Pancreas (tissue), 10 donors: ENCODE results near the gene SLC35G6. TPM values are rescaled to one million over a fixed set of nuclear protein-coding genes. Genes with fewer than 3 reads are reported as not detected.

Experiments
- ATAC-seq, 4 donors: fragments of 200-7000 bp; cut with Tn5 transposase; one replicate each; pipeline versions ENCODE4 v1.8.0 to v1.9.1; 2020; ENCODE audit warnings: mild to moderate bottlenecking in 4 of 4, moderate library complexity in 4 of 4
- DNase-seq, 6 donors: peaks; one replicate each; pipeline ENCODE4 v3.0.0-alpha.2; 2020
- FAIRE-seq: peaks from 2 replicates; lab custom pipeline; 2012; peaks lifted over from hg19 to GRCh38; lab: Jason Lieb, UNC
- H3K27ac ChIP-seq, 4 donors: fragments of 200-600 bp; sonication (generic); 1 replicate in 3 of 4; 2 replicates in 1 of 4; pipeline versions ENCODE4 v1.5.0 to v1.8.0; 2020
- H3K27me3 ChIP-seq, 4 donors: fragments of 200-600 bp; one replicate each; pipeline ENCODE4 v1.8.0; 2021
- H3K36me3 ChIP-seq, 3 donors: fragments of 200-600 bp; sonication (generic) in 1 of 3; one replicate each; pipeline versions ENCODE4 v1.5.0 to v1.8.0; 2020 to 2021
- H3K4me1 ChIP-seq, 3 donors: fragments of 200-600 bp; one replicate each; pipeline ENCODE4 v1.8.0; 2021
- H3K4me3 ChIP-seq, 4 donors: fragments of 200-600 bp; sonication (generic) in 2 of 4; one replicate each; pipeline versions ENCODE4 v1.5.0 to v1.8.0; 2020 to 2021
- H3K9me3 ChIP-seq, 4 donors: fragments of 200-600 bp; one replicate each; pipeline ENCODE4 v1.8.0; 2021
- CTCF ChIP-seq, 4 donors: fragments of 200-600 bp; sonication (generic) in 3 of 4; IDR thresholded peaks; one replicate each; pipeline versions ENCODE4 v1.5.0 to v1.8.0; 2021; ENCODE audit warnings: antibody characterized with exemption in 4 of 4
- WGBS, 2 donors: extraction: QIAGEN DNeasy Blood & Tissue Kit; methylation state at CpG; one replicate each; pipeline ENCODE4 v1.1.7; 2013; 5-methylcytosine and 5-hydroxymethylcytosine counted together
- intact Hi-C, 3 donors: fragments of 100-400 bp; cut with DNase I; formaldehyde crosslinking; loops; one replicate each; pipeline versions ENCODE4 v1.11.1 to v1.14.2; 2022
- polyA plus RNA-seq, 2 donors: library from polyadenylated mRNA; stranded (reverse); fragments of 200-250 nt; gene quantifications; one replicate each; pipeline ENCODE4 v1.2.3, GENCODE V29; 2013
- total RNA-seq, 6 donors: library from RNA; stranded (reverse); fragmentation: NEBNext Ultra II Directional in 4 of 6; extraction: Animal tissue kit (Norgen Biotek cat#: 25700) in 4 of 6; gene quantifications; one replicate each; pipeline versions ENCODE4 v1.2.1 to v1.2.4, GENCODE V29; 2021 to 2023
- donor health status: healthy with polysubstance abuse.
- donor health status: DM: no; HTN: no; CAD: no; lungs with moderate emphysema.
- donor health status: DM: no; HTN: no; CAD: no.
- donor health status: control.
- donor health status: control.
- donor health status: Bipolar disorder and iron deficiency.
- donor health status: DM: yes; HTN: yes; CAD: no.
- donor health status: DM: no; HTN: no; CAD: no.
- donor health status: DM: no; HTN: no; CAD: no.
- donor health status: DM: yes; HTN: yes; CAD: no.

Gene SLC35G6
- total and polyA plus RNA-seq, 8 donors: 0.08 TPM; not detected in 7

GRCh38 chr17:7515911-7516610, 34.8 kb downstream of the SLC35G6 start:
- ATAC-seq (peak in 3 of 4 donors; percentile 13 to 48 (median 39)), FAIRE-seq (no peak), DNase-seq (no peak)
- intact Hi-C loops: loop anchor here in 2 of 3 donors (5.0 to 10.0 kb wide), 2 partner anchors 36 to 159 kb away; no protein-coding TSS in a partner anchor
- H3K27ac ChIP-seq: peak overlapping the region in 1 of 4 donors; percentile 12
- no peaks in the 10 kb centered on the region for H3K9me3 ChIP-seq
- H3K36me3 ChIP-seq: peaks cover 0 to 27% (median 25%) of the 10 kb centered on the region in 3 donors
- H3K4me3 ChIP-seq: no peak overlapping the region
- TF ChIP-seq CTCF (IDR thresholded peaks at IDR 0.05): no peak
- 88 to 91% methylated on average over 13 of the region's 13 CpGs for WGBS, 2 donors
- H3K4me1 ChIP-seq: no peaks in the 10 kb centered on the region
- no peaks in the 10 kb centered on the region for H3K27me3 ChIP-seq

GRCh38 chr17:7523033-7523432, 41.8 kb downstream of the SLC35G6 start:
- WGBS, 2 donors: 41 to 45% methylated on average over 10 of the region's 10 CpGs
- no peak overlapping the region for H3K27ac ChIP-seq
- intact Hi-C loops: no loop called here
- no peaks in the 10 kb centered on the region for H3K9me3 ChIP-seq
- FAIRE-seq: no peak
- H3K4me1 ChIP-seq: no peaks in the 10 kb centered on the region
- TF ChIP-seq CTCF (IDR thresholded peaks at IDR 0.05): no peak
- no peaks in the 10 kb centered on the region for H3K27me3 ChIP-seq
- ATAC-seq: peak in 2 of 4 donors; percentile 47 to 51
- DNase-seq: no peak
- no peaks in the 10 kb centered on the region for H3K36me3 ChIP-seq
- no peak overlapping the region for H3K4me3 ChIP-seq

- ATAC-seq (no peak), DNase-seq (no peak), FAIRE-seq (no peak)
- no peaks in the 10 kb centered on the region for H3K4me1 ChIP-seq
- no peaks in the 10 kb centered on the region for H3K9me3 ChIP-seq
- intact Hi-C loops: no loop called here
- no peaks in the 10 kb centered on the region for H3K36me3 ChIP-seq
- no peaks in the 10 kb centered on the region for H3K27me3 ChIP-seq
- H3K4me3 ChIP-seq: no peak overlapping the region
- no peak for TF ChIP-seq CTCF (IDR thresholded peaks at IDR 0.05)
- H3K27ac ChIP-seq: no peak overlapping the region
Measured at GRCh38 chr17:7528842-7529241, 47.6 kb downstream of the SLC35G6 start.

- no peak for TF ChIP-seq CTCF (IDR thresholded peaks at IDR 0.05)
- intact Hi-C loops: no loop called here
- Histone ChIP-seq H3K27me3 (no peaks in the 10 kb centered on the region), H3K4me1 (no peaks in the 10 kb centered on the region), H3K9me3 (no peaks in the 10 kb centered on the region), H3K36me3 (no peaks in the 10 kb centered on the region), H3K4me3 (no peak overlapping the region), H3K27ac (no peak overlapping the region)
- FAIRE-seq: no peak
- ATAC-seq: no peak
- no peak for DNase-seq
- WGBS, 2 donors: 82 to 85% methylated on average over 4 to 6 of the region's 6 CpGs
Measured at GRCh38 chr17:7530023-7530900, 49.0 kb downstream of the SLC35G6 start.

Other genes starting within 250 kb of the SLC35G6 start
Only the 30 nearest of the 40 such genes appear.
- under 1 TPM; 0.16 to 0.95 (median 0.37) TPM for gene SLC2A4, start 199.7 kb upstream of the SLC35G6 start, total RNA-seq
- 1 to 10 TPM; 1.0 to 1.8 TPM for gene SLC2A4, start 199.7 kb upstream of the SLC35G6 start, polyA plus RNA-seq
- under 1 TPM; 0.12 to 0.59 (median 0.29) TPM for gene YBX2, start 186.8 kb upstream of the SLC35G6 start, total RNA-seq
- gene YBX2, start 186.8 kb upstream of the SLC35G6 start, polyA plus RNA-seq: 1 to 10 TPM; 1.2 TPM
- gene EIF5A, start 173.8 kb upstream of the SLC35G6 start, total RNA-seq: 100 to 1,000 TPM; 104 to 220 (median 187) TPM
- 100 to 1,000 TPM; 167 to 205 TPM for gene EIF5A, start 173.8 kb upstream of the SLC35G6 start, polyA plus RNA-seq
- 10 to 100 TPM; 22.1 to 33.5 (median 27.6) TPM for gene GPS2, start 166.1 kb upstream of the SLC35G6 start, total RNA-seq
- 100 to 1,000 TPM in 1 of 2 donors, 10 to 100 TPM in 1; 68.9 to 101 TPM for gene GPS2, start 166.1 kb upstream of the SLC35G6 start, polyA plus RNA-seq
- gene NEURL4, start 152.1 kb upstream of the SLC35G6 start, total RNA-seq: 10 to 100 TPM; 12.6 to 27.1 (median 15.4) TPM
- 10 to 100 TPM; 49.0 to 72.1 TPM for gene NEURL4, start 152.1 kb upstream of the SLC35G6 start, polyA plus RNA-seq
- gene ACAP1, start 144.9 kb upstream of the SLC35G6 start, total RNA-seq: 1 to 10 TPM; 1.6 to 5.6 (median 3.0) TPM
- gene ACAP1, start 144.9 kb upstream of the SLC35G6 start, polyA plus RNA-seq: 1 to 10 TPM; 2.9 to 4.4 TPM
- 1 to 10 TPM; 3.4 to 6.6 (median 4.3) TPM for gene KCTD11, start 129.3 kb upstream of the SLC35G6 start, total RNA-seq
- gene KCTD11, start 129.3 kb upstream of the SLC35G6 start, polyA plus RNA-seq: 1 to 10 TPM; 7.2 TPM
- not detected for gene TMEM95, start 126.3 kb upstream of the SLC35G6 start, total RNA-seq
- gene TMEM95, start 126.3 kb upstream of the SLC35G6 start, polyA plus RNA-seq: not detected
- 1 to 10 TPM; 4.9 to 9.0 (median 5.7) TPM for gene TNK1, start 100.4 kb upstream of the SLC35G6 start, total RNA-seq
- gene TNK1, start 100.4 kb upstream of the SLC35G6 start, polyA plus RNA-seq: 10 to 100 TPM; 10.8 to 13.8 TPM
- 10 to 100 TPM in 2 of 6 donors, 1 to 10 TPM in 4; 6.5 to 15.6 (median 9.0) TPM for gene PLSCR3, start 86.9 kb upstream of the SLC35G6 start, total RNA-seq
- 10 to 100 TPM; 14.0 to 20.1 TPM for gene PLSCR3, start 86.9 kb upstream of the SLC35G6 start, polyA plus RNA-seq
- gene TMEM256, start 77.3 kb upstream of the SLC35G6 start, total RNA-seq: 10 to 100 TPM; 32.8 to 53.5 (median 43.1) TPM
- gene TMEM256, start 77.3 kb upstream of the SLC35G6 start, polyA plus RNA-seq: 100 to 1,000 TPM in 1 of 2 donors, 10 to 100 TPM in 1; 88.3 to 119 TPM
- gene NLGN2, start 73.6 kb upstream of the SLC35G6 start, total RNA-seq: 1 to 10 TPM; 2.9 to 8.4 (median 4.5) TPM
- 10 to 100 TPM in 1 of 2 donors, 1 to 10 TPM in 1; 7.4 to 13.7 TPM for gene NLGN2, start 73.6 kb upstream of the SLC35G6 start, polyA plus RNA-seq
- gene SPEM1, start 61.1 kb upstream of the SLC35G6 start, total RNA-seq: not detected
- not detected for gene SPEM1, start 61.1 kb upstream of the SLC35G6 start, polyA plus RNA-seq
- gene SPEM2, start 55.8 kb upstream of the SLC35G6 start, total RNA-seq: not detected
- gene SPEM2, start 55.8 kb upstream of the SLC35G6 start, polyA plus RNA-seq: not detected
- gene SPEM3, start 52.6 kb upstream of the SLC35G6 start, total RNA-seq: not detected
- gene SPEM3, start 52.6 kb upstream of the SLC35G6 start, polyA plus RNA-seq: not detected
- 1 to 10 TPM; 2.4 to 7.8 (median 3.6) TPM for gene TMEM102, start 46.0 kb upstream of the SLC35G6 start, total RNA-seq
- gene TMEM102, start 46.0 kb upstream of the SLC35G6 start, polyA plus RNA-seq: 1 to 10 TPM; 2.2 to 2.9 TPM
- 1 to 10 TPM in 1 of 6 donors, under 1 TPM in 5; 0.09 to 1.1 (median 0.31) TPM for gene FGF11, start 41.9 kb upstream of the SLC35G6 start, total RNA-seq
- gene FGF11, start 41.9 kb upstream of the SLC35G6 start, polyA plus RNA-seq: under 1 TPM; 0.61 to 0.65 TPM
- 10 to 100 TPM in 2 of 6 donors, 1 to 10 TPM in 4; 7.5 to 15.0 (median 8.7) TPM for gene CHRNB1, start 36.4 kb upstream of the SLC35G6 start, total RNA-seq
- 10 to 100 TPM in 1 of 2 donors, 1 to 10 TPM in 1; 9.7 to 11.1 TPM for gene CHRNB1, start 36.4 kb upstream of the SLC35G6 start, polyA plus RNA-seq
- 10 to 100 TPM; 20.3 to 30.2 (median 22.2) TPM for gene ZBTB4, start 1.8 kb upstream of the SLC35G6 start, total RNA-seq
- gene ZBTB4, start 1.8 kb upstream of the SLC35G6 start, polyA plus RNA-seq: 10 to 100 TPM; 17.3 to 19.2 TPM
- gene POLR2A, start 2.9 kb downstream of the SLC35G6 start, total RNA-seq: 10 to 100 TPM; 45.7 to 62.6 (median 53.8) TPM
- 10 to 100 TPM; 24.5 to 83.6 TPM for gene POLR2A, start 2.9 kb downstream of the SLC35G6 start, polyA plus RNA-seq
- 10 to 100 TPM; 11.0 to 21.2 (median 12.7) TPM for gene TNFSF12, start 67.6 kb downstream of the SLC35G6 start, total RNA-seq
- gene TNFSF12, start 67.6 kb downstream of the SLC35G6 start, polyA plus RNA-seq: 10 to 100 TPM; 24.2 to 27.7 TPM
- gene TNFSF13, start 77.3 kb downstream of the SLC35G6 start, total RNA-seq: 10 to 100 TPM; 10.5 to 31.2 (median 15.4) TPM
- gene TNFSF13, start 77.3 kb downstream of the SLC35G6 start, polyA plus RNA-seq: 10 to 100 TPM; 16.9 to 17.8 TPM
- 10 to 100 TPM; 14.7 to 24.1 (median 15.7) TPM for gene SENP3, start 80.5 kb downstream of the SLC35G6 start, total RNA-seq
- gene SENP3, start 80.5 kb downstream of the SLC35G6 start, polyA plus RNA-seq: 10 to 100 TPM; 25.5 to 33.1 TPM
- gene CD68, start 98.2 kb downstream of the SLC35G6 start, total RNA-seq: 10 to 100 TPM in 3 of 6 donors, 1 to 10 TPM in 3; 3.7 to 60.0 (median 11.1) TPM
- gene CD68, start 98.2 kb downstream of the SLC35G6 start, polyA plus RNA-seq: 1 to 10 TPM; 1.8 to 9.7 TPM
- gene MPDU1, start 102.4 kb downstream of the SLC35G6 start, total RNA-seq: 10 to 100 TPM; 12.3 to 27.1 (median 18.3) TPM
- gene MPDU1, start 102.4 kb downstream of the SLC35G6 start, polyA plus RNA-seq: 10 to 100 TPM; 46.3 to 48.2 TPM
- gene SOX15, start 108.6 kb downstream of the SLC35G6 start, total RNA-seq: under 1 TPM in 3 of 6 donors, not detected in 3; 0.18 to 0.35 (median 0.25) TPM
- gene SOX15, start 108.6 kb downstream of the SLC35G6 start, polyA plus RNA-seq: 1 to 10 TPM in 1 of 2 donors, under 1 TPM in 1; 0.53 to 1.0 TPM
- gene FXR2, start 133.5 kb downstream of the SLC35G6 start, total RNA-seq: 10 to 100 TPM in 4 of 6 donors, 1 to 10 TPM in 2; 7.8 to 16.6 (median 12.3) TPM
- 10 to 100 TPM; 19.8 to 25.6 TPM for gene FXR2, start 133.5 kb downstream of the SLC35G6 start, polyA plus RNA-seq
- gene SAT2, start 146.4 kb downstream of the SLC35G6 start, total RNA-seq: 10 to 100 TPM; 43.8 to 82.8 (median 66.6) TPM
- gene SAT2, start 146.4 kb downstream of the SLC35G6 start, polyA plus RNA-seq: 100 to 1,000 TPM; 250 to 348 TPM
- under 1 TPM in 3 of 6 donors, not detected in 3; 0.16 to 0.72 (median 0.17) TPM for gene SHBG, start 148.7 kb downstream of the SLC35G6 start, total RNA-seq
- under 1 TPM; 0.23 to 0.82 TPM for gene SHBG, start 148.7 kb downstream of the SLC35G6 start, polyA plus RNA-seq
- gene ATP1B2, start 169.5 kb downstream of the SLC35G6 start, total RNA-seq: 1 to 10 TPM in 5 of 6 donors, under 1 TPM in 1; 0.79 to 1.9 (median 1.2) TPM
- gene ATP1B2, start 169.5 kb downstream of the SLC35G6 start, polyA plus RNA-seq: 1 to 10 TPM; 1.3 to 6.7 TPM